IMR-90 (cell line): Measurements from ENCODE around the gene PITPNM2. TPM values are rescaled to one million over a fixed set of nuclear protein-coding genes. Genes with fewer than 3 reads are reported as not detected.

ENCODE experiments used
- ATAC-seq: fragments of 200-7000 bp; cut with Tn5 transposase; 2 replicates; pipeline ENCODE4 v1.9.1; 2020; ENCODE audit warnings: low read depth, mild to moderate bottlenecking, moderate library complexity
- BruUV-seq: library from RNA; stranded (reverse); fragments of 400-500 nt; replicated peaks from 2 replicates; lab custom pipeline; 2021; lab: Mats Ljungman, UMichigan
- CTCF ChIA-PET: fragments of 300-600 bp; formaldehyde crosslinking; extraction: SDS; loops from one replicate; lab custom pipeline; 2021; ENCODE audit warnings: antibody characterized with exemption; lab: Yijun Ruan, JAX
- POLR2A ChIA-PET: fragments of 300-600 bp; sonication (Branson Sonifier 250); formaldehyde crosslinking; loops from one replicate; lab custom pipeline; 2022; ENCODE audit warnings: antibody characterized with exemption; ENCODE audit not compliant: unreplicated experiment; lab: Charles Lee
- DNase-seq: peaks from one replicate; pipeline ENCODE4 v3.0.0; 2013
- H2AFZ ChIP-seq: replicated peaks from 2 replicates; pipeline ENCODE3; 2013; ENCODE audit warnings: low read length, mild to moderate bottlenecking; ENCODE audit not compliant: poor library complexity
- H2AK5ac ChIP-seq: 2 replicates; pipeline ENCODE4 v1.6.1; 2013; ENCODE audit warnings: low read depth, low read length, inconsistent platforms
- H2AK9ac ChIP-seq: replicated peaks from 2 replicates; pipeline ENCODE3; 2013; ENCODE audit warnings: mild to moderate bottlenecking, low read depth, low read length, moderate library complexity; ENCODE audit not compliant: poor library complexity
- H2BK120ac ChIP-seq: 2 replicates; pipeline ENCODE4 v1.6.1; 2013; ENCODE audit warnings: low read depth, low read length, inconsistent platforms
- H2BK15ac ChIP-seq: 3 replicates; pipeline ENCODE4 v1.6.1; 2013; ENCODE audit warnings: low read depth, low read length, inconsistent platforms
- H2BK20ac ChIP-seq: 2 replicates; pipeline ENCODE4 v1.6.1; 2013; ENCODE audit warnings: low read depth, mild to moderate bottlenecking, inconsistent platforms, low read length, moderate library complexity
- H2BK5ac ChIP-seq: 2 replicates; pipeline ENCODE4 v1.6.1; 2013; ENCODE audit warnings: mild to moderate bottlenecking, low read depth, low read length, inconsistent platforms; ENCODE audit not compliant: poor library complexity, severe bottlenecking
- H3K14ac ChIP-seq: replicated peaks from 2 replicates; pipeline ENCODE4 v1.6.1; 2013; ENCODE audit warnings: low read depth, low read length, inconsistent platforms
- H3K18ac ChIP-seq: 2 replicates; pipeline ENCODE4 v1.6.1; 2013; ENCODE audit warnings: low read depth, low read length, control low read depth
- H3K23ac ChIP-seq: 2 replicates; pipeline ENCODE4 v1.6.1; 2013; ENCODE audit warnings: low read depth, low read length, inconsistent platforms
- H3K27ac ChIP-seq: 2 replicates; pipeline ENCODE4 v1.5.1; 2013; ENCODE audit warnings: mild to moderate bottlenecking, control low read depth, low read length; ENCODE audit not compliant: insufficient read depth
- H3K27me3 ChIP-seq: 2 replicates; pipeline ENCODE4 v1.6.1; 2013; ENCODE audit warnings: low read length; ENCODE audit not compliant: control insufficient read depth, insufficient read depth
- H3K36me3 ChIP-seq: 2 replicates; pipeline ENCODE4 v1.6.1; 2013; ENCODE audit warnings: low read length, mixed read lengths; ENCODE audit not compliant: control insufficient read depth, insufficient read depth
- H3K4ac ChIP-seq: 2 replicates; pipeline ENCODE4 v1.6.1; 2013; ENCODE audit warnings: low read depth, low read length, inconsistent platforms
- H3K4me1 ChIP-seq: 2 replicates; pipeline ENCODE4 v1.6.1; 2013; ENCODE audit warnings: low read length, mixed read lengths; ENCODE audit not compliant: control insufficient read depth, insufficient read depth
- H3K4me2 ChIP-seq: 2 replicates; pipeline ENCODE4 v1.6.1; 2013; ENCODE audit warnings: low read depth, mild to moderate bottlenecking, control low read depth, low read length, moderate library complexity
- H3K4me3 ChIP-seq: 2 replicates; pipeline ENCODE4 v1.5.1; 2013; ENCODE audit warnings: low read depth, mild to moderate bottlenecking, control low read depth, low read length, moderate library complexity; ENCODE audit not compliant: insufficient read depth
- H3K56ac ChIP-seq: 2 replicates; pipeline ENCODE4 v1.6.1; 2013; ENCODE audit warnings: low read length, inconsistent platforms; ENCODE audit not compliant: insufficient read depth; ENCODE audit errors: extremely low read depth
- H3K79me1 ChIP-seq, 2 experiments: 2 replicates each; pipeline ENCODE4 v1.6.1; 2013; ENCODE audit warnings: low read length in 2 of 2, inconsistent platforms in 1 of 2, low read depth in 1 of 2
- H3K9ac ChIP-seq: 2 replicates; pipeline ENCODE4 v1.6.1; 2013; ENCODE audit warnings: low read depth, low read length, control low read depth
- H3K9me1 ChIP-seq: 2 replicates; pipeline ENCODE4 v1.6.1; 2013; ENCODE audit warnings: low read length, inconsistent platforms; ENCODE audit not compliant: insufficient read depth
- H3K9me3 ChIP-seq: 2 replicates; pipeline ENCODE4 v1.6.1; 2013; ENCODE audit warnings: low read length; ENCODE audit not compliant: control insufficient read depth, insufficient read depth
- H4K20me1 ChIP-seq: 2 replicates; pipeline ENCODE4 v1.6.1; 2013; ENCODE audit warnings: low read length, inconsistent platforms; ENCODE audit not compliant: insufficient read depth
- H4K5ac ChIP-seq: 2 replicates; pipeline ENCODE4 v1.6.1; 2013; ENCODE audit warnings: mild to moderate bottlenecking, low read depth, low read length, control low read depth
- H4K8ac ChIP-seq, 2 experiments: 2 replicates each; pipeline ENCODE4 v1.6.1; 2013; ENCODE audit warnings: low read depth in 2 of 2, low read length in 2 of 2, control low read depth in 1 of 2, inconsistent platforms in 1 of 2
- H4K91ac ChIP-seq: 2 replicates; pipeline ENCODE4 v1.6.1; 2013; ENCODE audit warnings: low read depth, low read length, inconsistent platforms; ENCODE audit not compliant: insufficient read depth
- CTCF ChIP-seq: conservative IDR thresholded peaks from 2 replicates; pipeline ENCODE4 v1.5.1; 2012; ENCODE audit warnings: mild to moderate bottlenecking, low read depth, low read length, improper control_type of control experiment
- ELK1 ChIP-seq: fragments of 150-350 bp; IDR thresholded peaks from 2 replicates; pipeline ENCODE4 v1.6.1; 2016; ENCODE audit warnings: low read depth, mild to moderate bottlenecking, low read length, moderate library complexity, borderline replicate concordance
- MAZ ChIP-seq: IDR thresholded peaks from 2 replicates; pipeline ENCODE4 v1.6.1; 2012; ENCODE audit warnings: low read depth, mild to moderate bottlenecking, low read length, improper control_type of control experiment, moderate library complexity, borderline replicate concordance
- MXI1 ChIP-seq: IDR thresholded peaks from 2 replicates; pipeline ENCODE4 v1.6.1; 2012; ENCODE audit warnings: low read depth, mild to moderate bottlenecking, low read length, moderate library complexity, borderline replicate concordance
- POLR2A ChIP-seq: IDR thresholded peaks from 2 replicates; pipeline ENCODE4 v1.6.1; 2012; ENCODE audit warnings: mild to moderate bottlenecking, low read depth, low read length
- RAD21 ChIP-seq: IDR thresholded peaks from 2 replicates; pipeline ENCODE4 v1.6.1; 2012; ENCODE audit warnings: low read length, improper control_type of control experiment
- RCOR1 ChIP-seq: IDR thresholded peaks from 2 replicates; pipeline ENCODE4 v1.6.1; 2012; ENCODE audit warnings: mild to moderate bottlenecking, low read length, improper control_type of control experiment; ENCODE audit not compliant: insufficient replicate concordance
- RFX5 ChIP-seq: IDR thresholded peaks from 2 replicates; pipeline ENCODE4 v1.8.0; 2012; ENCODE audit warnings: low read depth, mild to moderate bottlenecking, low read length, moderate library complexity
- USF2 ChIP-seq: fragments of 150-350 bp; IDR thresholded peaks from 2 replicates; pipeline ENCODE4 v1.6.1; 2017; ENCODE audit warnings: mild to moderate bottlenecking, antibody characterized with exemption, low read length, low read depth
- WGBS, 2 experiments: methylation state at CpG; one replicate each; pipeline versions ENCODE4 v1.1.5 to v1.1.7; 2013; ENCODE audit warnings: missing lambda C conversion rate in 2 of 2; ENCODE audit not compliant: insufficient read length in 1 of 2; ENCODE audit errors: extremely low coverage in 2 of 2; 5-methylcytosine and 5-hydroxymethylcytosine counted together
- dilution Hi-C: fragments of 300-500 bp; cut with HindIII; formaldehyde crosslinking; loops from one replicate; pipeline ENCODE4 v1.14.3; 2018; ENCODE audit warnings: low sequenced_read_pairs; ENCODE audit not compliant: unreplicated experiment
- in situ Hi-C: fragments of 300-500 bp; cut with MboI; formaldehyde crosslinking; loops from 3 replicates; pipeline ENCODE4 v1.14.3; 2019; ENCODE audit warnings: low sequenced_read_pairs, inconsistent platforms, mixed read lengths
- intact Hi-C: fragments of 100-400 bp; cut with micrococcal nuclease; formaldehyde crosslinking; loops from 2 replicates; pipeline ENCODE4 v1.10.0; 2022
- polyA plus RNA-seq, 3 experiments: library from polyadenylated mRNA; depleted of rRNA; stranded (reverse); fragments of >200 nt; gene quantifications; 2 replicates each; pipeline ENCODE4 v1.2.3, GENCODE V29; 2012; ENCODE audit warnings: low replicate concordance in 1 of 3
- total RNA-seq: library from RNA; depleted of rRNA; stranded (reverse); fragments of >200 nt; gene quantifications from 2 replicates; pipeline ENCODE4 v1.2.3, GENCODE V29; 2012

Gene PITPNM2
- total and polyA plus RNA-seq, 2 of the 4 experiments (the other 2 are of a cell fraction), result 1.6 to 3.0 TPM

GRCh38 chr12:123113026-123113425 is 37.9 kb downstream of the PITPNM2 start (continued):
- no peak for TF ChIP-seq CTCF

- DNase-seq, result peak; percentile 41
- TF ChIP-seq ELK1 (no peak), POLR2A (no peak), CTCF (no peak), RAD21 (no peak), MXI1 (no peak), USF2 (no peak), RFX5 (no peak), RCOR1 (no peak), MAZ (no peak)
These were observed 39.3 kb downstream of the PITPNM2 start for GRCh38 chr12:123111498-123112165.

More at GRCh38 chr12:123111498-123112165, 39.3 kb downstream of the PITPNM2 start:
- H2BK15ac ChIP-seq, result no peak overlapping the region
- ChIA-PET CTCF (no interaction called here), POLR2A (no interaction called here)
- no peak overlapping the region for H3K56ac ChIP-seq
- intact Hi-C loops, result no loop called here
- H3K36me3 ChIP-seq, result peaks cover 18% of the 10 kb centered on the region; the same call in 1 of the 2 replicates
- ATAC-seq, result no peak
- 90% methylated on average over 2 of the region's 19 CpGs; no CpG with 5 or more reads in 1 of the 2 experiments for WGBS, 2 experiments
- no peak overlapping the region for H3K27ac ChIP-seq
- H4K91ac ChIP-seq, result no peak overlapping the region
- no peak overlapping the region for H2AFZ ChIP-seq
- no peak overlapping the region for H3K4me2 ChIP-seq
- H2AK9ac ChIP-seq, result peak overlapping the region; percentile 55
- no peak overlapping the region for H2BK20ac ChIP-seq
- H4K5ac ChIP-seq, result no peak overlapping the region
- H3K23ac ChIP-seq, result no peak overlapping the region
- in situ Hi-C loops, result no loop called here
- no peaks in the 10 kb centered on the region for H3K9me3 ChIP-seq
- peaks cover 39% of the 10 kb centered on the region for H4K20me1 ChIP-seq
- H3K4me3 ChIP-seq, result no peak overlapping the region
- no peak overlapping the region for H2BK120ac ChIP-seq
- H3K27me3 ChIP-seq, result no peaks in the 10 kb centered on the region
- peak overlapping the region; percentile 48; the same call in 1 of the 2 replicates for H2AK5ac ChIP-seq
- peaks cover 17 to 40% of the 10 kb centered on the region in 2 experiments for H3K79me1 ChIP-seq
- H3K4me1 ChIP-seq, result peaks cover 27% of the 10 kb centered on the region
- no peak overlapping the region for H2BK5ac ChIP-seq
- peaks cover 32% of the 10 kb centered on the region for H3K9me1 ChIP-seq
- dilution Hi-C loops, result no loop called here
- peak overlapping the region; percentile 8 for H3K4ac ChIP-seq
- H4K8ac ChIP-seq, result no peak overlapping the region
- H3K18ac ChIP-seq, result no peak overlapping the region
- no peak overlapping the region for H3K9ac ChIP-seq
- BruUV-seq, result no TSS peak
- H3K14ac ChIP-seq, result 0 out of 2 replicates have a peak overlapping the region, but pooled peaks have one; percentile 76
